Tongue (tissue), 2 donors: Measurements from ENCODE around the gene ZNF416. TPM values are rescaled to one million over a fixed set of nuclear protein-coding genes. Genes with fewer than 3 reads are reported as not detected.
A peak's percentile ranks its signal among the peaks of the same experiment; 100 is the strongest.

Source experiments
- DNase-seq: peaks from one replicate; pipeline ENCODE4 v3.0.0-alpha.2; 2015
- total RNA-seq: library from RNA; depleted of rRNA; stranded (reverse); fragments of >200 nt; gene quantifications from one replicate; pipeline ENCODE4 v1.2.3, GENCODE V29; 2014

Gene ZNF416
- total RNA-seq, 1 donor from 2014 or later: 5.4 TPM

GRCh38 chr19:57559008-57559403 is 19.7 kb downstream of the ZNF416 start:
- peak; percentile 8 for DNase-seq

GRCh38 chr19:57558525-57558924 is 20.2 kb downstream of the ZNF416 start:
- no peak for DNase-seq

GRCh38 chr19:57557659-57558058 is 21.1 kb downstream of the ZNF416 start:
- no peak for DNase-seq

DNA sequence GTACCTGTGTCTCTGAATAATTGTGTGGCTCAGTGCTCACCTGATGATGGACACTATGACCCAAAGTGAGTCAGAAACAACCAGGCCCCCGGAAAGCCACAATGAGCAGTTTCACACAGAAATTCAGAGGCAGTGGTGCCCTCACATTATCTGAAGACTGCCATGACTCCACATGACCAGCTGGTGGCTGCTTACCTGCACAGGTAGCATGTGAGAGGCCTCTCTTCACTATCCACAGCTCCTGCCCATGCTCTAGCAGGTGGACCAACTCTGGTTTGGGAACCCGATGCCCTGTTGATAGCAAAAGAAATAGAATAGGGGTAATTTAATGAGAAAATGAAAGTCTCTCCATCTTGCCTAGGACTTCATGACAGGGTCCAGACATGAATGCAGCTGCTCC is 26.3 kb downstream of the ZNF416 start:
- DNase-seq: no peak

DNA sequence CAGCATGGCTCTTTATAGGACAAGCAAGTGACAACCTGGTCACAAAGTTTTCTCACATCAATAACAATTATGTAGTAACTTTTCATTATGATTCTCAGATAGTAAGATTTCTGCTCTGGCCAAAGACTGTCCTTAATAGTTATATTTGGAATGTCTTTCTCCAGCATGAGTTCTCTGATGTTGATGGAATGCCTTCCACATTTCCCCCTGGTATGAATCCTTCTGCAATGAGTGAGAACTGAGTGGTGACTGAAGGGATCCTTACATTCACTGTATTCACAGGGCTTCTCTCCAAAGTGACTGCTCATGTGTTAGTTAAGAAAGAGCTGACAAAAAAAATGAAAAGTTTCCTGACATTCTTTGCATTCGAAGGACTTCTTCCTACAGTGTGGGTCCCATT is 32.2 kb downstream of the ZNF416 start:
- DNase-seq: no peak

DNA sequence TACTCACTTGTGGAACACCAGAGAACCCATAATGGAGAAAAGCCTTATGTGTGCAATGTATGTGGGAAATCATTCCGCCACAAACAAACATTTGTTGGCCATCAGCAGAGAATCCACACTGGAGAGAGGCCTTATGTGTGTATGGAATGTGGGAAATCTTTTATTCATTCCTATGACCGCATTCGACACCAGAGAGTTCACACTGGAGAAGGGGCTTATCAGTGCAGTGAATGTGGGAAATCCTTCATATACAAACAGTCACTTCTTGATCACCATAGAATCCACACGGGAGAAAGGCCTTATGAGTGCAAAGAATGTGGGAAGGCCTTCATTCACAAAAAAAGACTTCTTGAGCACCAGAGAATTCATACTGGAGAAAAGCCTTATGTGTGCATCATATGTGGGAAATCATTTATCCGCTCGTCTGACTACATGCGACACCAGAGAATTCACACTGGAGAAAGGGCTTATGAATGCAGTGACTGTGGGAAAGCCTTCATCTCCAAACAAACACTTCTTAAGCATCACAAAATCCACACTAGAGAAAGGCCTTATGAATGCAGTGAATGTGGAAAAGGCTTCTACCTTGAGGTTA is 40.7 kb downstream of the ZNF416 start:
- DNase-seq: no peak

GRCh38 chr19:57527136-57527881 is 51.4 kb downstream of the ZNF416 start, which contains the start of gene ZNF549:
Gene ZNF549, plus strand, starts transcription at chr19:57527356. Its CDS starts 218 bp downstream, at chr19:57527574.
- peak; percentile 96 for DNase-seq

Other genes with a start within 250 kb of the ZNF416 start
- 13.5 TPM for gene ZNF304, start 227.6 kb downstream of the ZNF416 start, total RNA-seq
- gene TRAPPC2B, start 215.4 kb downstream of the ZNF416 start, total RNA-seq: 15.8 TPM
- gene ZNF547, start 215.4 kb downstream of the ZNF416 start, total RNA-seq: 4.9 TPM
- 43.4 TPM for gene ZNF548, start 189.1 kb downstream of the ZNF416 start, total RNA-seq
- gene ZNF17, start 167.8 kb downstream of the ZNF416 start, total RNA-seq: 22.5 TPM
- gene ZNF749, start 143.6 kb downstream of the ZNF416 start, total RNA-seq: 15.8 TPM
- 1.2 TPM for gene VN1R1, start 121.8 kb downstream of the ZNF416 start, total RNA-seq
- 25.2 TPM for gene ZNF772, start 101.3 kb downstream of the ZNF416 start, total RNA-seq
- 12.0 TPM for gene ZNF419, start 91.2 kb downstream of the ZNF416 start, total RNA-seq
- 34.7 TPM for gene ZNF773, start 79.0 kb downstream of the ZNF416 start, total RNA-seq
- gene ZNF549, start 51.6 kb downstream of the ZNF416 start, total RNA-seq: 9.3 TPM
- gene ZNF550, start 19.0 kb downstream of the ZNF416 start, total RNA-seq: 15.1 TPM
- 11.2 TPM for gene ZIK1, start 5.2 kb upstream of the ZNF416 start, total RNA-seq
- gene ZNF530, start 21.0 kb upstream of the ZNF416 start, total RNA-seq: 5.1 TPM
- 23.3 TPM for gene ZNF134, start 35.3 kb upstream of the ZNF416 start, total RNA-seq
- gene ZNF211, start 54.3 kb upstream of the ZNF416 start, total RNA-seq: 19.0 TPM
- gene ZSCAN4, start 90.0 kb upstream of the ZNF416 start, total RNA-seq: not detected
- gene ZNF551, start 103.1 kb upstream of the ZNF416 start, total RNA-seq: 18.9 TPM
- gene ZNF154, start 130.3 kb upstream of the ZNF416 start, total RNA-seq: 13.1 TPM
- gene ZNF671, start 148.7 kb upstream of the ZNF416 start, total RNA-seq: 8.4 TPM
- 22.4 TPM for gene ZNF776, start 167.9 kb upstream of the ZNF416 start, total RNA-seq
- gene ZNF586, start 190.8 kb upstream of the ZNF416 start, total RNA-seq: 29.4 TPM
- gene ZNF552, start 236.0 kb upstream of the ZNF416 start, total RNA-seq: 5.7 TPM